KOPT-K1 (cell line): ENCODE results near the gene SLC38A7.
"Not testable (repeated sequence)": the region's sequence is repeated elsewhere in the genome, so short reads cannot be mapped to it uniquely, and the experiment has no call there.

Experiments
- H3K27ac ChIP-seq: fragments of 200-600 bp; sonication (generic); 2 replicates; pipeline ENCODE4 v1.5.1; 2016; ENCODE audit warnings: antibody characterized with exemption, mild to moderate bottlenecking, low read depth, low read length; ENCODE audit not compliant: poor library complexity, severe bottlenecking
- H3K36me3 ChIP-seq: fragments of 200-600 bp; sonication (generic); 2 replicates; pipeline ENCODE4 v1.5.1; 2017; ENCODE audit warnings: antibody characterized with exemption, mild to moderate bottlenecking, low read length, moderate library complexity; ENCODE audit not compliant: insufficient read depth
- H3K9me3 ChIP-seq: fragments of 200-600 bp; sonication (generic); 2 replicates; pipeline ENCODE4 v1.5.1; 2017; ENCODE audit warnings: antibody characterized with exemption, low read length, mild to moderate bottlenecking; ENCODE audit not compliant: insufficient read depth, poor library complexity, severe bottlenecking

SLC38A7 gene

GRCh38 chr16:58695368-58695767 is 10.8 kb upstream of the SLC38A7 start:
- no peak overlapping the region for H3K27ac ChIP-seq
- no peaks in the 10 kb centered on the region for H3K36me3 ChIP-seq

DNA sequence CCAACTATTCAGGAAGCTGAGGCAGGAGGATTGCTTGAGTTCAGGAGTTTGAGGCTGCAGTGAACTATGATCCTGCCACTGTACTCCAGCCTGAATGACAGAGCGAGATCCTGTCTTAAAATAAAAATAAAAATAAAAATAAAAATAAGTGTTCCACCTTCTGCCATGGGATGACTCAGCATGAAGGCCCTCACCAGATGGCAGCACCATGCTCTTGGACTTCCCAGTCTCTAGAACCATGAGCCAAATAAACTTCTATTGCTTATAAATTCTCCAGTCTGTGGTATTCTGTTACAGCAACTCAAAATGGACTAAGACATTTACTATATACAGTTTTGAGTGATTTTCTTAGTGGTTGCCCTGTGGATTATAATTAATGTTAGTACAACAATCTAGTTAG is 7.9 kb upstream of the SLC38A7 start:
- Histone ChIP-seq H3K36me3 (no peaks in the 10 kb centered on the region), H3K9me3 (no peaks in the 10 kb centered on the region), H3K27ac (no peak overlapping the region)

More at GRCh38 chr16:58695368-58695767, 10.8 kb upstream of the SLC38A7 start:
- no peaks in the 10 kb centered on the region for H3K9me3 ChIP-seq

DNA sequence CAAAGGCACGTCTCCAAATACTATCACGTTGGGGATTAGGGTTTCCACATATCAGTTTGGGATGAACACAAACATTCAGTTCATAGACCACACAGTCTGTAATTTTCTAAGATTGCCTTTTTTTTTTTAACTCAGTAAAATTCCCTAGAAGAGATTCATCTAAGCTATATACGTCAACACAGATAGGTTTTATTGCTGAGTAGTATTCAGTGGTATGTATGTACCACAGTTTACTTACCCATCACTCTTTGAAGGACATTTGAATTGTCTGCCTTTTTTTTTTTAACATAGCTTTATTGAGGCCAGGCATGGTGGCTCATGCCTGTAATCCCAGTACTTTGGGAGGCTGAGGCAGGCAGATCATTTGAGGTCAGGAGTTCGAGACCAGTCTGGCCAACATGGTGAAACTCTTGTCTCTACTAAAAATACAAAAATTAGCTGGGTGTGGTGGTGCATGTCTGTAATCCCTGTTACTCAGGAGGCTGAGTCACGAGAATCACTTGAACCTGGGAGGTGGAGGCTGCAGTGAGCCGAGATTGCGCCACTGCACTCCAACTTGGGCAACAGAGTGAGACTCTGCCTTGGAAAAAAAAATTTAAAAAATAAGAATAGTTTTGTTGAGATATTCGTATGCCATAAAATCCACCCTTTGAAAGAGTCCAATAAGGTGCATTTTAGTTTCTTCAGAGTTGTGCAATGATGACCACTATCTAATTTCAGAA is 2.6 kb upstream of the SLC38A7 start:
- not testable (repeated sequence) for H3K36me3 ChIP-seq, H3K27ac ChIP-seq, H3K9me3 ChIP-seq

GRCh38 chr16:58685084-58685449 is 497 bp upstream of the SLC38A7 start:
- H3K36me3 ChIP-seq, result no peaks in the 10 kb centered on the region
- H3K27ac ChIP-seq, result no peak overlapping the region
- no peaks in the 10 kb centered on the region for H3K9me3 ChIP-seq

- Histone ChIP-seq H3K27ac (peak overlapping the region; percentile 38), H3K9me3 (no peaks in the 10 kb centered on the region), H3K36me3 (no peaks in the 10 kb centered on the region)
Measured at GRCh38 chr16:58684001-58684353, 593 bp downstream of the SLC38A7 start.

- peaks cover 25% of the 10 kb centered on the region; the same call in 1 of the 2 replicates for H3K36me3 ChIP-seq
- no peaks in the 10 kb centered on the region for H3K9me3 ChIP-seq
- H3K27ac ChIP-seq, result no peak overlapping the region
Measured at GRCh38 chr16:58679763-58680162, 4.8 kb downstream of the SLC38A7 start.

DNA sequence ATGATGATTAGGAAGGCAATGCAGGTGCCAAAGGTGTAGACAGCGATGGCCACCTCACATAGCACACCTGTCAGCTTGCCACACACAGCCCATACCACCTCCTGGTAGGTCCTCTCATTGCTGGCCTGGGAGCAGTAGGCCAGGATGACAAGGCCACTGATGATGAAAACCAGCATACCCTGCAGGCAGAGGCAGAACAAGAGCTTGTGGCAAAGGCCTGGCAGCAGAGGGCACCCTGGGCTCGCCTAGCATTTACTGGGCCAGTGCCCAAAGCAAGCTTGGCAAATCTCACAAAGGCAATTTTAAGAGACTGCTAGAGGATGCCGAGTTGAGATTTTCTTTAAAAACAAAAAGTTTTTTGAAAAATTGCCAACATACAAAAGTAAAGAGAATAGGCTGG is 5.9 kb downstream of the SLC38A7 start:
- peaks cover 29% of the 10 kb centered on the region; the same call in 1 of the 2 replicates for H3K36me3 ChIP-seq

GRCh38 chr16:58678269-58678668 is 6.3 kb downstream of the SLC38A7 start:
- Histone ChIP-seq H3K36me3 (peaks cover 29% of the 10 kb centered on the region; the same call in 1 of the 2 replicates), H3K9me3 (no peaks in the 10 kb centered on the region), H3K27ac (no peak overlapping the region)

More for the DNA sequence above, 5.9 kb downstream of the SLC38A7 start:
- Histone ChIP-seq H3K9me3 (no peaks in the 10 kb centered on the region), H3K27ac (no peak overlapping the region)

- Histone ChIP-seq H3K27ac (no peak overlapping the region), H3K36me3 (peaks cover 29% of the 10 kb centered on the region; the same call in 1 of the 2 replicates), H3K9me3 (no peaks in the 10 kb centered on the region)
Measured at GRCh38 chr16:58670946-58671583, 13.5 kb downstream of the SLC38A7 start.

DNA sequence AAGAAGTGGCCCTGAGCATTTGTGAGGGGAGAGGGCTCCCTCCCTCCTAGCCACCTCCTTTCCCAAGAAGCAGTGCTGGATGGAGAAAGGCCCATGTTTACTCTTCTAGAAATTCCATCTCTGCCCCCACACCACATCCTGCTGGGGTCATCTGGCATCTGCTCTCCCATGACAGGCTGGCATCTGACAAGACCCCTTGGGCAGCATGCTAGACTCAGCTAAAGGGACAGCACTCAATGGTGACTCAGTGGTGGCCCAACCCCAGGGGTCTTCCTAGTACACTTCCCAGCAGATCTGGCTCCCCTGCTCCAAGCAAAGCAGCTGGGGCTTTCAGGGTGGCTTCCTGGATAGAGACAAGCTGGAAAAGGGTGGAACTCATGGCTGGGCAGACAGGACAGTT is 14.4 kb downstream of the SLC38A7 start:
- no peaks in the 10 kb centered on the region for H3K9me3 ChIP-seq
- no peak overlapping the region for H3K27ac ChIP-seq
- peaks cover 22% of the 10 kb centered on the region; the same call in 1 of the 2 replicates for H3K36me3 ChIP-seq

- Histone ChIP-seq H3K36me3 (peaks cover 13% of the 10 kb centered on the region; the same call in 1 of the 2 replicates), H3K27ac (no peak overlapping the region)
Measured at GRCh38 chr16:58665200-58665599, 19.4 kb downstream of the SLC38A7 start.

GRCh38 chr16:58661199-58661830 is 23.3 kb downstream of the SLC38A7 start:
- H3K9me3 ChIP-seq, result no peaks in the 10 kb centered on the region
- H3K36me3 ChIP-seq, result no peaks in the 10 kb centered on the region
- no peak overlapping the region for H3K27ac ChIP-seq

More at GRCh38 chr16:58665200-58665599, 19.4 kb downstream of the SLC38A7 start:
- no peaks in the 10 kb centered on the region for H3K9me3 ChIP-seq

DNA sequence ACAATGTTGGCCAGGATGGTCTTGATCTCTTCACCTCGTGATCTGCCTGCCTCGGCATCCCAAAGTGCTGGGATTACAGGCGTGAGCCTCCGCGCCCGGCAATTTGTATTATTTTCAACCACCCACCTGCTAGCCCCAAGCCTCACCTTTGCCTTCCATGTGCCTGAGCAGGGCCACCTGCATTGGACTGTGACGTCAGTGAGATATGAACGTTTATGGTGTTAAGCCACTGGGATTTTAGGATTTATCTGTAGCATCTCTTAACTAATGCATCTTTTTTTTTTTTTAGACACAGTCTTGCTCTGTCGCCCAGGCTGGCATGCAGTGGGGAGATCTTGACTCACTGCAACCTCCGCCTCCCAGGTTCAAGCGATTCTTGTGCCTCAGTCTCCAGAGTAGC is 24.7 kb downstream of the SLC38A7 start:
- H3K9me3 ChIP-seq, H3K27ac ChIP-seq, H3K36me3 ChIP-seq: not testable (repeated sequence)

GRCh38 chr16:58658796-58659211 is 25.8 kb downstream of the SLC38A7 start:
- Histone ChIP-seq H3K9me3 (no peaks in the 10 kb centered on the region), H3K27ac (no peak overlapping the region), H3K36me3 (no peaks in the 10 kb centered on the region)

DNA sequence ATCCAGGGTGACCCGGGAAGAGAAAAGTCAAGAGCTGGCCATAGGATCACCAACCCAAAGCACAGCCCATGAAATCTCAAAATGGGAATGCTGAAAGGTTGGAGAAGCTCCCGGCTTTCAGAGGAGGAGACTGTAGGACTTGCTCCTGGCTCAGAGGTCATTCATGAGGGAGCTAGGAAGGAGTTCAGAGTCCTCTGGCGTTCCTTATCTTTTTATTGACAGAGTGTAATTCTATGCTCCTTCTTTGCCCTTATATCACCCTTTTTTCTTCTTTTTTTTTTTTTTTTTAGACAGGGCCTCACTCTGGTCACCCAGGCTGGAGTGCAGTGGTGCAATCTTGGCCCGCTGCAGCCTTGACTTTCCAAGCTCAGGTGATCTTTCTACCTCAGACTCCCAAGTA is 27.7 kb downstream of the SLC38A7 start:
- Histone ChIP-seq H3K9me3 (no peaks in the 10 kb centered on the region), H3K27ac (no peak overlapping the region), H3K36me3 (no peaks in the 10 kb centered on the region)
